Hepatic stellate cell (primary cell): ENCODE results near the gene LTBR.

ENCODE experiments used
- DNase-seq: peaks from one replicate; pipeline ENCODE4 v3.0.0; 2011; ENCODE audit warnings: low spot score

Gene LTBR

DNA sequence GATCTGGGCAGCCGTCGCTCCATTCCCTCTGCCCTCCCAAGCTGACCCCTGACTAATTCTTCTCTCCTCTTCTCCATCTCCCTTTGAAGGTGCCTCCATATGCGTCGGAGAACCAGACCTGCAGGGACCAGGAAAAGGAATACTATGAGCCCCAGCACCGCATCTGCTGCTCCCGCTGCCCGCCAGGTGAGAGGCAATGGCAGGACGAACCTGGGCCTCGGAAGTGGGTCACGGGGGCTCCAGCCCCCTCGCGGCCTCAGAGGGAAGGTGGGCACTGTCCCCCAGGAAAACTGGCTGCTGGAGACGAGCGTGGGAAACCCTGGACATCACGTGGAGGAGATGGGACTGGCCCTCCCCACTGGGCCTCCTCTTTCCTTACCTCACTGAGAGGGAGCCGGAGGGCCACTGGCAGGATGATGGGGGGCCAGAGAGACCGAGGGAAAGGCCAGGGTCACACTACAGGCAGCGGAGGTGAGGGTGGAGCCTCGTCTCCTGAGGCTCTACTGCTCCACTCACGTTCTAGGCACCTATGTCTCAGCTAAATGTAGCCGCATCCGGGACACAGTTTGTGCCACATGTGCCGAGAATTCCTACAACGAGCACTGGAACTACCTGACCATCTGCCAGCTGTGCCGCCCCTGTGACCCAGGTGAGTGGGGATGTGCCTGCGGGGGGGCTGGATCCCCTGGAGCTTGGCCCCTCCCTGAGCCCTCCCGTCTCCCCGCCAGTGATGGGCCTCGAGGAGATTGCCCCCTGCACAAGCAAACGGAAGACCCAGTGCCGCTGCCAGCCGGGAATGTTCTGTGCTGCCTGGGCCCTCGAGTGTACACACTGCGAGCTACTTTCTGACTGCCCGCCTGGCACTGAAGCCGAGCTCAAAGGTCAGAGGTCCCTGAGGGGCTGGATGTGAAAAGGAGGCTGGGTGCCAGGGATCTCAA lies 806 bp downstream of the LTBR start:
- peak; percentile 58 for DNase-seq

DNA sequence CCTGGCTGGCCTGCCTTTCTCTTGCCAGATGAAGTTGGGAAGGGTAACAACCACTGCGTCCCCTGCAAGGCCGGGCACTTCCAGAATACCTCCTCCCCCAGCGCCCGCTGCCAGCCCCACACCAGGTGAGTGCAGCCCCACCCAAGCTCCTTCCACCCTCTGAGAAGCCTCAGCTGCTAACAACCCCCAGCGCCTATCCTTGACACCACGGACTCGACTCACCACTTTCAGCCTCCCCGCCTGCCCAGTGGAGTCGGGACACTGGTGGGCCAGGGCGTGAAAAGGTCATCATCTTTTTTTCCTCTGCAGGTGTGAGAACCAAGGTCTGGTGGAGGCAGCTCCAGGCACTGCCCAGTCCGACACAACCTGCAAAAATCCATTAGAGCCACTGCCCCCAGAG lies 2.1 kb downstream of the LTBR start:
- no peak for DNase-seq

DNA sequence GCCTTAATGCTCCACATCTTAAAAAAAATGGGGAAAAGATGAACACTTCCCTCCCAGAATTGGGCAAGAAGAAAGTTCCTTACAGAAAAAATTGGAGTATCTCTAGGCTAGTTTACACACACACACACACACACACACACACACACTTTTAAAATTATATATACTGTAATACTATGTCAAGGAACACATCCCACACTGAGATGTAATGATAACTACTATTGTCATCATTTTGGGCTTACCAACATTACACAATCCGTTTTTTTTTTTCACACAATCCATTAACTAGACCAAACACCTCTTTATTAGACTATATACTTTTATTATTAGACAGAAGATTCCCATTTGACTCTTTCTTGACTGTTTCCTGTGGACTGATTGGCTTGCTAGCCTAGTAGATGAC lies 2.5 kb downstream of the LTBR start:
- no peak for DNase-seq

GRCh38 chr12:6387541-6387940 lies 3.6 kb downstream of the LTBR start:
- DNase-seq, result no peak

GRCh38 chr12:6390084-6390799 lies 6.3 kb downstream of the LTBR start:
- no peak for DNase-seq

DNA sequence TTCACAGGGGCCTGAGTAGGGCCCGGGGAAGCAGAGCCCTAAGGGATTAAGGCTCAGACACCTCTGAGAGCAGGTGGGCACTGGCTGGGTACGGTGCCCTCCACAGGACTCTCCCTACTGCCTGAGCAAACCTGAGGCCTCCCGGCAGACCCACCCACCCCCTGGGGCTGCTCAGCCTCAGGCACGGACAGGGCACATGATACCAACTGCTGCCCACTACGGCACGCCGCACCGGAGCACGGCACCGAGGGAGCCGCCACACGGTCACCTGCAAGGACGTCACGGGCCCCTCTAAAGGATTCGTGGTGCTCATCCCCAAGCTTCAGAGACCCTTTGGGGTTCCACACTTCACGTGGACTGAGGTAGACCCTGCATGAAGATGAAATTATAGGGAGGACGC lies 7.1 kb downstream of the LTBR start:
- DNase-seq, result no peak

DNA sequence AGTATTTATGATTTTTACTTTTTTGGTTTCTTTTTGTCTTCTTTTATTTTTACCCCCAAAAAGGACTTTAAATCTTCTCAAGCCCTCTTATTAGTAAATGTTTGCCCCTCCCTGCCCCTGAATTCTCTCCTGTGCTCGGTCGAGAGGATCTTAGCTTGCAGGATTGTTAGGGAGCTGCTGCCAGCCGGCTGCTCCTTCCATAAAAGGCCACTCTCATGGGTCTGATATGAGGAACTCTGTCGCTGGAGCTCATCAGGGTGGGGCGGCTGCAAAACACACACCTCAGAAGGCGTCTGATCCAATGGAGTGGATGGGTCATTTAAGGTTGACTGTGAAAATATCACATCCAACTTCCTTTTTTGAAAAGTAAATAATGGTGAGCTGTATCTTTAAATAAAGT lies 8.5 kb downstream of the LTBR start:
- DNase-seq, result no peak

GRCh38 chr12:6393109-6393508 lies 9.1 kb downstream of the LTBR start:
- no peak for DNase-seq

DNA sequence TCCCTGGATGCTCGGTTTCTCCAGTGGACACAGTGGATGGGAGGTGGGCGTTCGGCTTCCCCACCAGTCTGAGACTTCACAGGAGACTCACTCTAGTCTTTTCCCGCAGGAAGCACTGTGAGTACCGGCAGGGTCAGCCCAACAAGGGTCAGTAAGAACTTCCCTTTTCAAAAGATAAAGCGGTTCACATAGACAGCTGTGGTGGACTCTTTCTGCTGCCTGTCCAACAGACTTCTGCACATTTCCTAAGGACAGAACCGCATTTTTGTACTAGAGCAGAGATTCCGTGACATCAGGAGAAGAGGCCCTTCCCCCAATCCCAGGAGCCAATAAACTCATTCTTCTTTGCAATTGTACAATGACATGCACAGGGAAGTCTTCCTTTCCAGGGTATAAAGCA lies 10.4 kb downstream of the LTBR start:
- no peak for DNase-seq

DNA sequence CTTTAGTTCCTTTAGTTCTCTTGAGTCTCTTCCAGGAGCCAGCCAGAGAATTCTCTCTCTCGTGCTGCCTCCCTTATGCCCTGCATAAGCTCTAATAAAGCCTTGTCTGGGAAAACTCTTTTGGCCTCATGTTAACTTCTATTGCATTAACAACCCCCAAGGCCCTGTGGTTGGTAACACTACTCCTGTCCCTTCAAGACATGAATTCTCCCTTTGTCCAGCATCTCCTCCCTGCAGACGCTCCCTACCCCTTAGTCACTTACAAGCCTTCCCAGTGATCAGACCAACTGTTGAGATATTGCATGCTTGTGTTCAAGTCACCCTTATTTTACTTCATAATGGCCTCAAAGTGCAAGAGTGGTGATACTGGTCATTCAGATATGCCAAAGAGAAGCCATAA lies 12.1 kb downstream of the LTBR start:
- no peak for DNase-seq

GRCh38 chr12:6399884-6400644 lies 16.1 kb downstream of the LTBR start:
- no peak for DNase-seq

- DNase-seq, result no peak
These were observed 20.4 kb downstream of the LTBR start for GRCh38 chr12:6404390-6404789.

DNA sequence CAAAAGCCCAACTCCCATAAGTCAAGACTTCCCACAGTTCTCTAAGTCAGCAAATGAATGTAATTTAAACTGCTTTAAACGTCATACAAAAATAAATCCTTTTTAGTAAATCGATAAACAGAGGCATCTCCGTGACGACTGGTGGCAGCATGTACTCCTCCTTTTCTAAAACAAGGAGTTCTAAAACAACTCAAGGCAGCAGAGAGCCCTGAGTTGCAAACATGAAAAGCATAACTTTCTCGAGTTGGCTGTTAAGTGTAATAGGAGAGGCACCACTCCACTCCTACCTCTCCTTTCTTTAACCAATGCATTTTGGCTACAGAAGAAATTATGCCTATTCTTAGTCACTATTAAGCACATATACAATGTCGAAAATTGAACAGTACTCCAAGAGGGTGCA lies 22.0 kb downstream of the LTBR start:
- no peak for DNase-seq

- no peak for DNase-seq
These were observed 23.4 kb downstream of the LTBR start for GRCh38 chr12:6407236-6407954.

DNA sequence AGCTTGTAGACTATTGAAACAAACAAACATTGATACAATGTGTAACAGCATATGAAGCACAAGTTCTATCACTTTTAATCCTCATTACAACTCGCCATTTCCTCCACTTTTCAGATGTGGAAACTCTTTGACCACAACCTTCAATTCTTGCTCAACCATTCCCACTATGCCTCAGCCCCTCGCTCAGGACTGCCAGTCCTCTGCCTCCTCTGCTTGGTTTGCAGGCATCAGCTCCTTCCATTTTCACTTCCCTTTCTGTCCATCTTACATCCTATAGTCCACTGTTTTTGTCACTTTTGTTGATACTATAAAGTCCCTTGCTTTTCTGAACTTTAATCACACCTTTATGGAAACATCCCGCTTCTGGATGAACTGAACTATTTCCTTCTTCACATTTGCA lies 32.6 kb downstream of the LTBR start:
- DNase-seq, result no peak

- no peak for DNase-seq
These were observed 34.8 kb downstream of the LTBR start for GRCh38 chr12:6418796-6419195.

- DNase-seq, result no peak
These were observed 36.4 kb downstream of the LTBR start for GRCh38 chr12:6420364-6420763.

GRCh38 chr12:6423267-6424007 lies 39.5 kb downstream of the LTBR start:
- peak; percentile 88 for DNase-seq

DNA sequence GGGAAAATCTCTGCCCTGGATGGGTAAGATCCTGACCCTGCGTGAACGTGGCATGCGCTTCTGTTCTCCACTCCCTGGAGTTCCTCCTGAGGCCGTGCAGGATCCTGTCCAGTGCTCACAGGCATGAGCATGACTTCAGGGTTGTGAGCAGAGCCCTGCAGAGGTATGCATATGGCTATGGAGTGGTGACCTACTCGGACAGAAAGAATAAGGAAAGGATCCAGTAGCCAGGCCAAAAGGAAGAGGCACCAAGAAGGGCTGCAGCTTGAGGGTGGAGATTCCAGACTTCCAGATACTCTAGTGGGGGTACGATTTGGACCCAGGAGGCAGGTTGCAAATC lies 40.0 kb downstream of the LTBR start:
- no peak for DNase-seq

- DNase-seq, result no peak
These were observed 40.9 kb downstream of the LTBR start for GRCh38 chr12:6424866-6425265.
